HL-60 (cell line): Measurements from ENCODE around the gene RPUSD4.

Source experiments
- GABPA ChIP-seq: IDR thresholded peaks from 2 replicates; pipeline ENCODE4 v1.6.1; 2012; ENCODE audit warnings: low read depth
- POLR2AphosphoS5 ChIP-seq: IDR thresholded peaks from 2 replicates; pipeline ENCODE4 v1.6.1; 2012; ENCODE audit warnings: low read depth
- TF ChIP-seq, protein P1 (sequence below): IDR thresholded peaks from one replicate; pipeline ENCODE4 v1.5.1; 2011; ENCODE audit warnings: low read length, control low read depth, inconsistent platforms; ENCODE audit not compliant: insufficient read depth
- TF ChIP-seq, protein P2 (sequence below): IDR thresholded peaks from 2 replicates; pipeline ENCODE4 v1.6.1; 2012; ENCODE audit warnings: low read depth; ENCODE audit not compliant: insufficient replicate concordance

DNA sequence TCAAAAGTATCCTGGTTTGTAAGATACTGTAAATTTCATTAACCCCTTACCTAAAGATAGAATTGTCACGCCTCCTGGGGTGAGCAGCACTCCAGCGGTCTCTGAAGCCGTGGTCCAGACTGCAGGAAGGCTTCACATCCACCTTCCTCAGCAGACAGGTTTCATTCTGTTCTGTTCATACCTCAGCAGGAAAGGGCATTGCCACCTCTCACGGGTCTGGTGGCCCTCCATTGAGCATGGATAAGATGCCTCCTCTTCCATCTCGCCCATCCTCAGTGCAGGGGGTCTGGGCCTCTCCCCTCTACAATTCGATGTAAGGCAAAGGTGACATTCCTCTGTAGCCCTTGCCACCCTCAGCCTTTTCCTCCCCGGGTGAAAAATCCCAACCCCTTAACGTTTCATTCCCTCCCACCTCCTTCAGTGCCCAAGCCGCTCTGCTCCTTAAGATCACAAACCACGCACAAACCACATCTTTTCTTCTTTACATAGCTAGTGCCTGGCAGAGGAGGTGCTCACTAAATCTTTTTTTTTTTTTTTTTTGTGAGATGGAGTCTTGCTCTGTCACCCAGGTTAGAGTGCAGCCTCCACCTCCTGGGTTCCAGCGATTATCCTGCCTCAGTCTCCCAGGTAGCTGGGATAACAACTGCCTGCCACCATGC lies 28.5 kb downstream of the RPUSD4 start:
- TF ChIP-seq, protein P1, sequence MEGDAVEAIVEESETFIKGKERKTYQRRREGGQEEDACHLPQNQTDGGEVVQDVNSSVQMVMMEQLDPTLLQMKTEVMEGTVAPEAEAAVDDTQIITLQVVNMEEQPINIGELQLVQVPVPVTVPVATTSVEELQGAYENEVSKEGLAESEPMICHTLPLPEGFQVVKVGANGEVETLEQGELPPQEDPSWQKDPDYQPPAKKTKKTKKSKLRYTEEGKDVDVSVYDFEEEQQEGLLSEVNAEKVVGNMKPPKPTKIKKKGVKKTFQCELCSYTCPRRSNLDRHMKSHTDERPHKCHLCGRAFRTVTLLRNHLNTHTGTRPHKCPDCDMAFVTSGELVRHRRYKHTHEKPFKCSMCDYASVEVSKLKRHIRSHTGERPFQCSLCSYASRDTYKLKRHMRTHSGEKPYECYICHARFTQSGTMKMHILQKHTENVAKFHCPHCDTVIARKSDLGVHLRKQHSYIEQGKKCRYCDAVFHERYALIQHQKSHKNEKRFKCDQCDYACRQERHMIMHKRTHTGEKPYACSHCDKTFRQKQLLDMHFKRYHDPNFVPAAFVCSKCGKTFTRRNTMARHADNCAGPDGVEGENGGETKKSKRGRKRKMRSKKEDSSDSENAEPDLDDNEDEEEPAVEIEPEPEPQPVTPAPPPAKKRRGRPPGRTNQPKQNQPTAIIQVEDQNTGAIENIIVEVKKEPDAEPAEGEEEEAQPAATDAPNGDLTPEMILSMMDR: no peak
- TF ChIP-seq POLR2AphosphoS5 (no peak), GABPA (no peak)
- TF ChIP-seq, protein P2, sequence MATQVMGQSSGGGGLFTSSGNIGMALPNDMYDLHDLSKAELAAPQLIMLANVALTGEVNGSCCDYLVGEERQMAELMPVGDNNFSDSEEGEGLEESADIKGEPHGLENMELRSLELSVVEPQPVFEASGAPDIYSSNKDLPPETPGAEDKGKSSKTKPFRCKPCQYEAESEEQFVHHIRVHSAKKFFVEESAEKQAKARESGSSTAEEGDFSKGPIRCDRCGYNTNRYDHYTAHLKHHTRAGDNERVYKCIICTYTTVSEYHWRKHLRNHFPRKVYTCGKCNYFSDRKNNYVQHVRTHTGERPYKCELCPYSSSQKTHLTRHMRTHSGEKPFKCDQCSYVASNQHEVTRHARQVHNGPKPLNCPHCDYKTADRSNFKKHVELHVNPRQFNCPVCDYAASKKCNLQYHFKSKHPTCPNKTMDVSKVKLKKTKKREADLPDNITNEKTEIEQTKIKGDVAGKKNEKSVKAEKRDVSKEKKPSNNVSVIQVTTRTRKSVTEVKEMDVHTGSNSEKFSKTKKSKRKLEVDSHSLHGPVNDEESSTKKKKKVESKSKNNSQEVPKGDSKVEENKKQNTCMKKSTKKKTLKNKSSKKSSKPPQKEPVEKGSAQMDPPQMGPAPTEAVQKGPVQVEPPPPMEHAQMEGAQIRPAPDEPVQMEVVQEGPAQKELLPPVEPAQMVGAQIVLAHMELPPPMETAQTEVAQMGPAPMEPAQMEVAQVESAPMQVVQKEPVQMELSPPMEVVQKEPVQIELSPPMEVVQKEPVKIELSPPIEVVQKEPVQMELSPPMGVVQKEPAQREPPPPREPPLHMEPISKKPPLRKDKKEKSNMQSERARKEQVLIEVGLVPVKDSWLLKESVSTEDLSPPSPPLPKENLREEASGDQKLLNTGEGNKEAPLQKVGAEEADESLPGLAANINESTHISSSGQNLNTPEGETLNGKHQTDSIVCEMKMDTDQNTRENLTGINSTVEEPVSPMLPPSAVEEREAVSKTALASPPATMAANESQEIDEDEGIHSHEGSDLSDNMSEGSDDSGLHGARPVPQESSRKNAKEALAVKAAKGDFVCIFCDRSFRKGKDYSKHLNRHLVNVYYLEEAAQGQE: no peak
